A549 (cell line): ENCODE data around the gene CFAP410. TPM values are rescaled to one million over a fixed set of nuclear protein-coding genes. Genes with fewer than 3 reads are reported as not detected.

Source experiments
- ATAC-seq, 2 experiments: fragments of 200-7000 bp in 1 of 2; fragments of >200 bp in 1 of 2; cut with Nextera tagmentation in 1 of 2; cut with Tn5 transposase in 1 of 2; 3 replicates each; pipeline versions ENCODE4 v1.8.0 to v1.9.1; 2018 to 2020; ENCODE audit warnings: mild to moderate bottlenecking in 1 of 2, moderate library complexity in 1 of 2
- CTCF ChIA-PET: fragments of 300-600 bp; sonication (Branson Sonifier 250); formaldehyde crosslinking; extraction: SDS; loops from one replicate; lab custom pipeline; 2021; ENCODE audit warnings: antibody characterized with exemption, inconsistent platforms; lab: Yijun Ruan, JAX
- POLR2A ChIA-PET: fragments of 350-600 bp; formaldehyde crosslinking; extraction: SDS; loops from one replicate; lab custom pipeline; 2021; ENCODE audit warnings: antibody characterized with exemption, inconsistent platforms; lab: Yijun Ruan, JAX
- DNase-seq, 2 experiments: peaks; one replicate each; pipeline versions ENCODE4 v3.0.0 to v3.0.0-alpha.2; 2011 to 2016; ENCODE audit warnings: low read depth in 1 of 2, low spot score in 1 of 2
- FAIRE-seq: peaks from 2 replicates; lab custom pipeline; 2011; peaks lifted over from hg19 to GRCh38; lab: Jason Lieb, UNC
- H3K27ac ChIP-seq, 2 experiments: fragments of >200 bp; sonication (Bioruptor Twin); formaldehyde crosslinking; 3 replicates each; pipeline ENCODE4 v1.5.1; 2016 to 2017
- H3K4me1 ChIP-seq: fragments of >200 bp; sonication (Bioruptor Twin); formaldehyde crosslinking; 3 replicates; pipeline ENCODE4 v1.6.1; 2016
- H3K4me2 ChIP-seq: fragments of >200 bp; sonication (Bioruptor Twin); formaldehyde crosslinking; 3 replicates; pipeline ENCODE4 v1.6.1; 2016
- H3K4me3 ChIP-seq: fragments of >200 bp; sonication (Bioruptor Twin); formaldehyde crosslinking; 3 replicates; pipeline ENCODE4 v1.5.1; 2016
- H3K9me3 ChIP-seq: fragments of >200 bp; sonication (Bioruptor Twin); formaldehyde crosslinking; 3 replicates; pipeline ENCODE4 v1.6.1; 2016
- BHLHE40 ChIP-seq: IDR thresholded peaks from 2 replicates; pipeline ENCODE4 v1.6.1; 2012; ENCODE audit warnings: low read depth, low read length, inconsistent platforms
- CBX8 ChIP-seq: fragments of 200-600 bp; sonication (generic); IDR thresholded peaks from 2 replicates; pipeline ENCODE4 v1.6.1; 2016
- CHD2 ChIP-seq: fragments of 150-350 bp; IDR thresholded peaks from 2 replicates; pipeline ENCODE4 v1.6.1; 2014; ENCODE audit warnings: low read length; ENCODE audit not compliant: partially characterized antibody
- CHD4 ChIP-seq: fragments of 200-600 bp; sonication (generic); IDR thresholded peaks from 2 replicates; pipeline ENCODE4 v1.6.1; 2016; ENCODE audit warnings: antibody characterized with exemption, mild to moderate bottlenecking, borderline replicate concordance
- E2F6 ChIP-seq: IDR thresholded peaks from 2 replicates; pipeline ENCODE4 v1.6.1; 2012; ENCODE audit warnings: low read depth, borderline replicate concordance
- EHMT2 ChIP-seq: fragments of 200-600 bp; sonication (generic); IDR thresholded peaks from 2 replicates; pipeline ENCODE4 v1.6.1; 2016; ENCODE audit warnings: antibody characterized with exemption, low read depth, mild to moderate bottlenecking, moderate library complexity
- EP300 ChIP-seq, 2 experiments: fragments of >200 bp; sonication (Bioruptor Twin); formaldehyde crosslinking; IDR thresholded peaks; 2 replicates in 1 of 2; 3 replicates in 1 of 2; pipeline ENCODE4 v1.6.1; 2016 to 2017
- FOSB ChIP-seq: fragments of 250-450 bp; sonication (Bioruptor Pico); IDR thresholded peaks from 2 replicates; pipeline ENCODE4 v1.5.0; 2020; ENCODE audit warnings: mild to moderate bottlenecking, moderate library complexity
- FOXS1 ChIP-seq: fragments of 250-450 bp; sonication (Bioruptor Pico); IDR thresholded peaks from 2 replicates; pipeline ENCODE4 v1.5.0; 2020; ENCODE audit warnings: mild to moderate bottlenecking, moderate library complexity
- GATA3 ChIP-seq: IDR thresholded peaks from 2 replicates; pipeline ENCODE4 v1.6.1; 2012; ENCODE audit warnings: borderline replicate concordance
- HDAC2 ChIP-seq: fragments of 200-600 bp; sonication (generic); IDR thresholded peaks from 2 replicates; pipeline ENCODE4 v1.6.1; 2016
- HEYL ChIP-seq: fragments of 250-450 bp; sonication (Bioruptor Pico); IDR thresholded peaks from 2 replicates; pipeline ENCODE4 v1.8.0; 2021; ENCODE audit warnings: mild to moderate bottlenecking, moderate library complexity
- HOXA7 ChIP-seq: fragments of 250-450 bp; sonication (Bioruptor Pico); IDR thresholded peaks from 2 replicates; pipeline ENCODE4 v1.5.0; 2020; ENCODE audit warnings: mild to moderate bottlenecking, moderate library complexity
- JUN ChIP-seq, 2 experiments: fragments of >200 bp; sonication (Bioruptor Twin); formaldehyde crosslinking; IDR thresholded peaks; 2 replicates in 1 of 2; 3 replicates in 1 of 2; pipeline ENCODE4 v1.6.1; 2016 to 2017
- JUNB ChIP-seq: fragments of >200 bp; sonication (Bioruptor Twin); formaldehyde crosslinking; IDR thresholded peaks from 2 replicates; pipeline ENCODE4 v1.6.1; 2016
- KDM5A ChIP-seq: fragments of 200-600 bp; sonication (generic); IDR thresholded peaks from 2 replicates; pipeline ENCODE4 v1.6.1; 2016; ENCODE audit warnings: antibody characterized with exemption, mild to moderate bottlenecking
- MAX ChIP-seq: IDR thresholded peaks from 2 replicates; pipeline ENCODE4 v1.6.1; 2012
- MAZ ChIP-seq: fragments of 150-350 bp; IDR thresholded peaks from 2 replicates; pipeline ENCODE4 v1.6.1; 2014; ENCODE audit warnings: antibody characterized with exemption, low read depth, low read length, borderline replicate concordance
- NFE2L2 ChIP-seq: fragments of 150-350 bp; conservative IDR thresholded peaks from 2 replicates; pipeline ENCODE4 v1.6.1; 2014; ENCODE audit warnings: low read length
- NPAS2 ChIP-seq: fragments of 250-450 bp; sonication (Bioruptor Pico); IDR thresholded peaks from 2 replicates; pipeline ENCODE4 v1.8.0; 2022; ENCODE audit warnings: mild to moderate bottlenecking, moderate library complexity, borderline replicate concordance
- NR3C1 ChIP-seq: fragments of >200 bp; sonication (Bioruptor Twin); formaldehyde crosslinking; IDR thresholded peaks from 3 replicates; pipeline ENCODE4 v1.6.1; 2017
- POLR2A ChIP-seq: IDR thresholded peaks from 2 replicates; pipeline ENCODE4 v1.6.1; 2012; ENCODE audit warnings: mild to moderate bottlenecking, low read length
- RCOR1 ChIP-seq: fragments of 150-350 bp; IDR thresholded peaks from 2 replicates; pipeline ENCODE4 v1.6.1; 2014; ENCODE audit warnings: antibody characterized with exemption, low read length, low read depth
- SREBF2 ChIP-seq: fragments of 450-650 bp; IDR thresholded peaks from 2 replicates; pipeline ENCODE4 v1.6.1; 2014; ENCODE audit warnings: mild to moderate bottlenecking, moderate library complexity
- TP53 ChIP-seq: fragments of 250-450 bp; sonication (Bioruptor Pico); IDR thresholded peaks from 2 replicates; pipeline ENCODE4 v1.5.0; 2021; ENCODE audit warnings: mild to moderate bottlenecking, moderate library complexity
- ZFP36 ChIP-seq: fragments of 450-650 bp; IDR thresholded peaks from 2 replicates; pipeline ENCODE4 v1.6.1; 2014; ENCODE audit warnings: borderline replicate concordance; ENCODE audit not compliant: partially characterized antibody
- ZNF302 ChIP-seq: fragments of 250-450 bp; sonication (Bioruptor Pico); IDR thresholded peaks from 2 replicates; pipeline ENCODE4 v1.9.0; 2021; ENCODE audit warnings: inconsistent platforms, mild to moderate bottlenecking, moderate library complexity
- WGBS: methylation state at CpG from one replicate; pipeline ENCODE4 v1.1.6; 2017; ENCODE audit errors: missing lambda C conversion rate; 5-methylcytosine and 5-hydroxymethylcytosine counted together
- polyA plus RNA-seq, 4 experiments: library from polyadenylated mRNA; depleted of rRNA in 3 of 4; stranded (reverse); fragments of >200 nt; fragmentation: RNase III in 1 of 4; extraction: RNeasy Plus Mini Kit Qiagen cat#74134 plus additional on column Dnase treatment in 1 of 4; gene quantifications; 2 replicates in 3 of 4; 3 replicates in 1 of 4; pipeline ENCODE4 v1.2.3, GENCODE V29; 2011 to 2017
- TF ChIP-seq, protein P1 (sequence below): fragments of 250-450 bp; sonication (Bioruptor Pico); IDR thresholded peaks from 2 replicates; pipeline ENCODE4 v1.5.0; 2020; ENCODE audit warnings: low read depth, mild to moderate bottlenecking, moderate library complexity
- TF ChIP-seq, protein P2 (sequence below): IDR thresholded peaks from 2 replicates; pipeline ENCODE4 v1.6.1; 2012
- TF ChIP-seq, protein P3 (sequence below): fragments of >200 bp; sonication (Bioruptor Twin); formaldehyde crosslinking; IDR thresholded peaks from 3 replicates; pipeline ENCODE4 v1.6.1; 2016

Gene CFAP410
- polyA plus RNA-seq, 2 of the 4 experiments (the other 2 are of a cell fraction), result 3.2 to 7.1 TPM

DNA sequence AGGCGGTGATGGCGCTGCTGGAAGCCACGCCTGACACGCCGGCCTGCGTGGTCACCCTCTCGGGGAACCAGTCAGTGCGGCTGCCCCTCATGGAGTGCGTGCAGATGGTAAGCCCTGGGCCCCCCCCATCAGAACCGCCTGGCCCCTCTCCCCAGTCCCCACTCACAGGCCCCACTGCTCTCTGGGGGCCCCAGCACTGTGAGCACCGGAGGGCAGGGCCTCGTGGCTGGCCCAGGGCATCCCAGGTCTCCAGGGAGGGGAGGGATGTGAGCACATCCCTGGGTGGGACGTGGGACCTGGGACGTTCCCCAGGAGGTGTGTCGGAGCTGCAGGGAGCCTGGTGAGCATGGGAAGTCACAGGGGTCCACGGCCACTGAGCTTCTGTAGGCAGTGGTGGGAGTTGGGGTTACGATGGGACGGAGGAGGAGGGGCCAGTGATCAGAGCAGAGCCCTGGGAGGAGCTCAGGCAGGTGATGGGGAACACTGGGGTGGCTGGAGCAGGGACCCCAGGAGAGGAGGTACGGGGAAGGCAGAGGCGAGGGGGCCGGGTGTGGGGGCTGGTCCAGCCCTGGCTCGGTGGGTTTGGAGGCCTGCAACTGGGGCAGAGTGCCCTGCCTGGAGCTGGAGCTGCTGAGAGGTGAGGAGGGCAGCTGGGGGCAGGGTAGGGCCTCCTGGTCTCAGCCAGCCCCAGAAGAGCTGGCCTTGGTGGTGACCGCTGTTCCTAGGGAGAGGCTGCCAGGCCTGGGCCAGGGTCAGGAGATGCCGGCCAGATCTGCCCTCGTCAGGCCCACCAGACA lies 20.5 kb downstream of the CFAP410 start:
- no peak for ATAC-seq

GRCh38 chr21:44317871-44318270 lies 21.3 kb downstream of the CFAP410 start:
- ChIA-PET CTCF (no interaction called here), POLR2A (no interaction called here)
- no peak for FAIRE-seq

More for the DNA sequence above, 20.5 kb downstream of the CFAP410 start:
- DNase-seq (no peak), FAIRE-seq (no peak)
- H3K9me3 ChIP-seq, result no peaks in the 10 kb centered on the region
- WGBS, result 88% methylated on average over 12 of the region's 25 CpGs
- H3K4me1 ChIP-seq, result no peaks in the 10 kb centered on the region
- H3K4me2 ChIP-seq, result no peak overlapping the region
- TF ChIP-seq NFE2L2, result no peak
- TF ChIP-seq CHD4, result no peak
- no peak for TF ChIP-seq CBX8
- TF ChIP-seq MAZ, result no peak
- TF ChIP-seq ZFP36, result no peak
- no peak for TF ChIP-seq CHD2
- no peak for TF ChIP-seq FOSB (CRISPR knock-in tag)
- TF ChIP-seq SREBF2, result no peak
- TF ChIP-seq, protein P1, sequence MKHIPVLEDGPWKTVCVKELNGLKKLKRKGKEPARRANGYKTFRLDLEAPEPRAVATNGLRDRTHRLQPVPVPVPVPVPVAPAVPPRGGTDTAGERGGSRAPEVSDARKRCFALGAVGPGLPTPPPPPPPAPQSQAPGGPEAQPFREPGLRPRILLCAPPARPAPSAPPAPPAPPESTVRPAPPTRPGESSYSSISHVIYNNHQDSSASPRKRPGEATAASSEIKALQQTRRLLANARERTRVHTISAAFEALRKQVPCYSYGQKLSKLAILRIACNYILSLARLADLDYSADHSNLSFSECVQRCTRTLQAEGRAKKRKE, result no peak
- no peak for TF ChIP-seq MAX
- TF ChIP-seq HDAC2, result no peak
- TF ChIP-seq, protein P2, sequence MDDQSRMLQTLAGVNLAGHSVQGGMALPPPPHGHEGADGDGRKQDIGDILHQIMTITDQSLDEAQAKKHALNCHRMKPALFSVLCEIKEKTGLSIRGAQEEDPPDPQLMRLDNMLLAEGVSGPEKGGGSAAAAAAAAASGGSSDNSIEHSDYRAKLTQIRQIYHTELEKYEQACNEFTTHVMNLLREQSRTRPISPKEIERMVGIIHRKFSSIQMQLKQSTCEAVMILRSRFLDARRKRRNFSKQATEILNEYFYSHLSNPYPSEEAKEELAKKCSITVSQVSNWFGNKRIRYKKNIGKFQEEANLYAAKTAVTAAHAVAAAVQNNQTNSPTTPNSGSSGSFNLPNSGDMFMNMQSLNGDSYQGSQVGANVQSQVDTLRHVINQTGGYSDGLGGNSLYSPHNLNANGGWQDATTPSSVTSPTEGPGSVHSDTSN, result no peak
- no peak for TF ChIP-seq NR3C1
- no peak for TF ChIP-seq KDM5A
- no peak for TF ChIP-seq TP53 (CRISPR knock-in tag)
- TF ChIP-seq POLR2A, result no peak
- TF ChIP-seq NPAS2 (CRISPR knock-in tag), result no peak
- TF ChIP-seq EHMT2, result no peak
- no peak for TF ChIP-seq ZNF302
- no peak overlapping the region for H3K27ac ChIP-seq
- no peak overlapping the region for H3K4me3 ChIP-seq
- CTCF ChIA-PET, result interaction anchor here (2.6 kb wide), 1 partner anchor 14 kb away, joined by 8 read pairs; no protein-coding TSS in a partner anchor
- POLR2A ChIA-PET, result interaction anchor here (0.7 kb wide), 1 partner anchor 20 kb away, joined by 3 read pairs; the partner anchor contains the start of gene CFAP410

More at GRCh38 chr21:44317871-44318270, 21.3 kb downstream of the CFAP410 start:
- H3K27ac ChIP-seq, result no peak overlapping the region
- DNase-seq (no peak), ATAC-seq (no peak)
- TF ChIP-seq EHMT2 (no peak), CBX8 (no peak), GATA3 (no peak), JUN (IDR thresholded peaks at IDR 0.05) (no peak), RCOR1 (no peak), MAZ (no peak), HOXA7 (CRISPR knock-in tag) (no peak), JUNB (no peak), HEYL (CRISPR knock-in tag) (no peak), EP300 (IDR thresholded peaks at IDR 0.05) (no peak), FOXS1 (CRISPR knock-in tag) (no peak), BHLHE40 (no peak), MAX (no peak), E2F6 (no peak), ZFP36 (no peak)
- TF ChIP-seq, protein P3, sequence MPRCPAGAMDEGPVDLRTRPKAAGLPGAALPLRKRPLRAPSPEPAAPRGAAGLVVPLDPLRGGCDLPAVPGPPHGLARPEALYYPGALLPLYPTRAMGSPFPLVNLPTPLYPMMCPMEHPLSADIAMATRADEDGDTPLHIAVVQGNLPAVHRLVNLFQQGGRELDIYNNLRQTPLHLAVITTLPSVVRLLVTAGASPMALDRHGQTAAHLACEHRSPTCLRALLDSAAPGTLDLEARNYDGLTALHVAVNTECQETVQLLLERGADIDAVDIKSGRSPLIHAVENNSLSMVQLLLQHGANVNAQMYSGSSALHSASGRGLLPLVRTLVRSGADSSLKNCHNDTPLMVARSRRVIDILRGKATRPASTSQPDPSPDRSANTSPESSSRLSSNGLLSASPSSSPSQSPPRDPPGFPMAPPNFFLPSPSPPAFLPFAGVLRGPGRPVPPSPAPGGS, result no peak
- H3K4me2 ChIP-seq, result no peak overlapping the region
- no peak overlapping the region for H3K4me3 ChIP-seq
- WGBS, result 100% methylated on average over 1 of the region's 22 CpGs
- no peaks in the 10 kb centered on the region for H3K9me3 ChIP-seq
- no peaks in the 10 kb centered on the region for H3K4me1 ChIP-seq
